Measurements from ENCODE around the gene OPCML. TPM values are rescaled to one million over a fixed set of nuclear protein-coding genes. Genes with fewer than 3 reads are reported as not detected.

Gene OPCML
- total and polyA plus RNA-seq, 2 donors, result 0.06 to 2.3 TPM

DNA sequence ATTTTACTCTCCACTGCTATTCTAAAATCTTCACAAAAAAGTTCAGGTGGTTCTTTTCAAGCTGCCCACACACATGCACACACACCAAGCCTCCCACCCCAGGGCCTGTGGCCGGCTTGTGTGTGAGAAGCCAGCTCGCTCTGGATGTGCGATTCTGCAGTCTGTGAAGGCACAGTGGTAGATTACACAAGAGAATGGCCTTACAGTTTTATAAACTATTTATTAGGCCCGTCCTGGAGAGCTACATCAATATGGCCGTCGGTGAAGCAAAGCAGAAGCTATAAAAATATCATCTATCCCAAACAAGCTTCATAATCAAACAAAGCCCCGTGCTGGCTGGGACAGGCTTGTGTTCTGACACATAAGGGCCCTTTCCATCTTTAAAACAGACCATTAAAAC is 240.5 kb downstream of the OPCML start:
- Histone ChIP-seq H3K36me3 (ENCODE audit: insufficient read depth) (no peaks in the 10 kb centered on the region), H3K4me1 (ENCODE audit: insufficient read depth) (no peaks in the 10 kb centered on the region), H3K27ac (ENCODE audit: low read depth) (no peak overlapping the region), H3K4me3 (ENCODE audit: low read depth, low read length) (no peak overlapping the region)
- 17% methylated on average over 7 of the region's 7 CpGs for WGBS
- no peak for DNase-seq (ENCODE audit: extremely low spot score)

GRCh38 chr11:133285359-133285758 is 246.9 kb downstream of the OPCML start:
- DNase-seq (ENCODE audit: extremely low spot score), result no peak
- WGBS, result 79% methylated on average over 6 of the region's 6 CpGs
- Histone ChIP-seq H3K4me1 (ENCODE audit: insufficient read depth) (no peaks in the 10 kb centered on the region), H3K36me3 (ENCODE audit: insufficient read depth) (no peaks in the 10 kb centered on the region), H3K27ac (ENCODE audit: low read depth) (no peak overlapping the region), H3K4me3 (ENCODE audit: low read depth, low read length) (no peak overlapping the region)

DNA sequence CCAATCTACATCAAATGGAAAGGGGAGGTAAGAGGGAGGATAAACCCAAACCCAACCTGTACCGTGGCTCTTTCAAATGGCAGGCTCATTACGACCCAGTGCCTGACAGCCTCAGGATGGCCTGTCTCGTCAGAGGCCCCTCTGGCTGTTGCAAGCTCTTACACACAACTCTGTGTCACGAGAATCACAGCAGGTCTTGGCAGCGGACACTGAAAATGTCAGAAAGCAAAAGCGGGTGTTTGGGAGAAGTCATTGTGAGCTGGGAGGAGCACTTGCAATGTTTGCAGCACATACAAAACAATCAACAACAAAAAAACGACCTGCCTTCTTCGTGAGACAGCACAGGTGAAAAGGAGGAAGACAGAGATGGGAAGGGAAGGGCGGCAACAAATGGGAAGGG is 248.1 kb downstream of the OPCML start:
- no peak overlapping the region for H3K4me3 ChIP-seq (ENCODE audit: low read depth, low read length)
- 74% methylated on average over 9 of the region's 9 CpGs for WGBS
- no peak for DNase-seq (ENCODE audit: extremely low spot score)
- H3K4me1 ChIP-seq (ENCODE audit: insufficient read depth), result no peaks in the 10 kb centered on the region
- H3K36me3 ChIP-seq (ENCODE audit: insufficient read depth), result no peaks in the 10 kb centered on the region
- no peak overlapping the region for H3K27ac ChIP-seq (ENCODE audit: low read depth)

DNA sequence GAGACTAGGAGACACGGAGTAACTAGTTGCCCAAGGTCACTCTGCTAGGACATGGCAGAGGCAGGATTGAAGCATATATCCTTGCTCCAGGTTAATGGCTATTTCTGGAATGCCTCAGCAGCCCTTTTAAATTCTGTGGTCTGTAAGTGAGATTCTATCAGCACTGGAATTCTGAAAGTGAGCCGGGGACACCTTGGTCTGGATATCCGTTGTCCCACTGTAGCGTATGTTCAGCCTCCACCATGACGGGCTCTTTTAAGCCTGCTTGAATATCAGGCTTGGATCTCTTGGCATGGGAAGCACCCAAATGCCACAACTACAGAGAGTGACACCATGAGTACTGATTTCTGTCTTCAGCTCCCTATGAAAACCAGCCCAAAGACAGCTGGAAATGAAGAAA is 254.4 kb downstream of the OPCML start:
- DNase-seq (ENCODE audit: extremely low spot score), result no peak
- no peak overlapping the region for H3K4me3 ChIP-seq (ENCODE audit: low read depth, low read length)
- WGBS, result 82% methylated on average over 5 of the region's 5 CpGs
- H3K27ac ChIP-seq (ENCODE audit: low read depth), result no peak overlapping the region
- H3K36me3 ChIP-seq (ENCODE audit: insufficient read depth), result no peaks in the 10 kb centered on the region
- H3K4me1 ChIP-seq (ENCODE audit: insufficient read depth), result no peaks in the 10 kb centered on the region

DNA sequence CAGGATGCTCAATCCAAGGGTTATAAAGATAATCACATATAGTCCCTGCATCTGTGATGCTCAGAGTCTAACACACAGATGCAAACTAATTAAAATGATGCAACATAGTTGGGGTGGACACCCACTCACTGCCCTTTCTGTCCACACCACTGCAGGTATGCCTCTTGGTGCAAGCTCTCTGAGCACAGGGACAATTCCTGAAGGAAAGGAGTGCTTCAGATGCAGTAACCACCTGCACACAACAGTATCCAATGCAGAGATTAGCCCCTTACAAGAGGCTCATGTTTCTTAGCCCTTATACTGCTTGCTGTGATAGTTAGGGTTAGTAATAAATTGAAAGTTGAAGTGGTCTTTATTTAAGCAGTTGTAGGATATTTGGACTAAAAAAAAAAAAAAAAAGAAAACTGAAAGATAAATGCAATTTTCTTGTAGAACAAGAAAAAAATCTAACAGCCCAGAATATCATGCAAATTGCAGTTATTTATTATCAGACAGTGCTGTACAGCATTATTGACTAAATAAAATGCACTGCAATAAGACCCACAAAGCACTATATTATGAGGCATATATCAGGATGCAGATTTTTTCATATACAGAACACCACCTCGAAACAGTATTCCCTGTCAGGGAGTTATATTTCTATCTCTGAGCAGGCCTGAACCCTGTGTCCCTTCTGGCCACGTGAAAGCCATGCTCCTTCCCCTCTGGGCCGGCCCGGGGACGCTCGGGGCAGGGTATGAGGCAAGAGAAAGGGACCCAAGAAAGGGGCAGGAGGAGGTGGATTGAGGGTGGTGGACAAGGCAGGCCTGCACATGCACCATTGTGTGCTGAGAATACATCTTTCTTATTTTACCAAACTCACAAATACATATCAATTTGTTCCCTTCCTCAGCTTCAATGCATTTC is 260.2 kb downstream of the OPCML start:
- 80% methylated on average over 6 of the region's 6 CpGs for WGBS
- no peak for DNase-seq (ENCODE audit: extremely low spot score)
- Histone ChIP-seq H3K36me3 (ENCODE audit: insufficient read depth) (no peaks in the 10 kb centered on the region), H3K27ac (ENCODE audit: low read depth) (no peak overlapping the region), H3K4me3 (ENCODE audit: low read depth, low read length) (no peak overlapping the region), H3K4me1 (ENCODE audit: insufficient read depth) (no peaks in the 10 kb centered on the region)

DNA sequence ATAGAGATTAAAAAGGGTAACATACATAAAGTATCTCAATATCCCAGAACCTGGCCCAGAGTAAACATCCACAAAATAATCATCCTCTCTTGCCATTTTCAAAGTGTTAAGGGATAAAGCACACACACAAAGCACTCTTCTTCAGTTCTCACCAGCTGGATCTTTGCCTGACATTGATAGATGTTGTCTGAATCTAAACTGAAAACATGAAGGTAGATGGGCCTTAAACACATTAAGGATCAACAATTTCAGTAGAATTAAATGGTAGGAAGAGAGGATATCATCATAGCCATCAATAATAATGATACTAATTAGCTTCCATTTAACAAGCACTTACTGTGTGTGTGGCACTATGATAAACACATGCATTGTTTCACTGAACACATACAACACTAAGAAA is 261.1 kb downstream of the OPCML start:
- DNase-seq (ENCODE audit: extremely low spot score), result no peak
- no peak overlapping the region for H3K27ac ChIP-seq (ENCODE audit: low read depth)
- no peak overlapping the region for H3K4me3 ChIP-seq (ENCODE audit: low read depth, low read length)
- no peaks in the 10 kb centered on the region for H3K36me3 ChIP-seq (ENCODE audit: insufficient read depth)
- H3K4me1 ChIP-seq (ENCODE audit: insufficient read depth), result no peaks in the 10 kb centered on the region

- WGBS, result 78% methylated on average over 2 of the region's 2 CpGs
- no peaks in the 10 kb centered on the region for H3K4me1 ChIP-seq (ENCODE audit: insufficient read depth)
- no peak overlapping the region for H3K27ac ChIP-seq (ENCODE audit: low read depth)
- H3K4me3 ChIP-seq (ENCODE audit: low read depth, low read length), result no peak overlapping the region
- H3K36me3 ChIP-seq (ENCODE audit: insufficient read depth), result no peaks in the 10 kb centered on the region
- no peak for DNase-seq (ENCODE audit: extremely low spot score)
These were observed 263.0 kb downstream of the OPCML start for GRCh38 chr11:133269267-133269666.

DNA sequence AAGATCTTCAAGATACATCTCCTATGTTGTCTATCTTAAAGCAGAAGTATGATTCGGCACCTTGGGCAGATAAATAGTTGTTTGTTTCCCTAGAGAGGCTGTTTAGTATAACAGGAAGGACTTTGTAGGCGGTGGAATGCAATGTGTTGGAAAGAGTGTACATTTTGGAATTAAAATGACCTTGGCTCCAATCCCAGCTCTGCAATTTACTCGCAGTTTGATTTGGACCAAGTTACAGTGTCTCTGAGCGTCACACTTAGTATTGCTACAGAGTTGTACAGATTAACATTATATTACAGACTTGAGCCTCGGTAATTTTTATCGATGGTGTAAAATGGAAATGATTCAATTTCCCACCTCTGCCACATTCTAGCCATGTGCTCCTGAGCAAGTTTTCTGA is 265.3 kb downstream of the OPCML start:
- Histone ChIP-seq H3K4me3 (ENCODE audit: low read depth, low read length) (no peak overlapping the region), H3K27ac (ENCODE audit: low read depth) (no peak overlapping the region), H3K36me3 (ENCODE audit: insufficient read depth) (no peaks in the 10 kb centered on the region), H3K4me1 (ENCODE audit: insufficient read depth) (no peaks in the 10 kb centered on the region)
- DNase-seq (ENCODE audit: extremely low spot score), result no peak
- 69% methylated on average over 6 of the region's 6 CpGs for WGBS

DNA sequence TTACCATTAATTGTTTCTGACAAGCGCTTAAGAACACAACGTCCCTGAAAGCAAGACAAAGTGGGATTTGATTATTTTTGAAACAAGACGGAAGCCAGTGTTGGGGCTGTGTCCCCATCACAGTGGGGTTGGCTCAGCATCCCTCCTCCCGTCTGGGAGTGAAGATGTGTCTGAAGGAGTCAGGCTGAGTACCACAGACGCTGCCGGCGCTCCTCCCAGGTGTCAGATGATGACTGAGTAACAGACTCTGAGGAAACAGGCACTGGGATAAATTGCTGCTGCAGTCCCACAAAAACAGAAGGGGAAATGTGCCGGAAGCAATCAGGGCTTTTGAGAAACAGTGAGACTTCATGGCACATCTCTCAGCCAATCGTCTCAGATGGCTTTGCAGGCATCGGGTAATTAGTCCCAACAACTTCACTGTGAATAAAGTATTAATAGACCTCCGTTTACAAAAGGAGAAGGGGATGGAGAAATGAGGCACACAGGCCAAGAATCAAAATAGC is 266.7 kb downstream of the OPCML start:
- no peaks in the 10 kb centered on the region for H3K36me3 ChIP-seq (ENCODE audit: insufficient read depth)
- no peak overlapping the region for H3K27ac ChIP-seq (ENCODE audit: low read depth)
- H3K4me3 ChIP-seq (ENCODE audit: low read depth, low read length), result no peak overlapping the region
- H3K4me1 ChIP-seq (ENCODE audit: insufficient read depth), result no peaks in the 10 kb centered on the region
- 59% methylated on average over 11 of the region's 11 CpGs for WGBS
- no peak for DNase-seq (ENCODE audit: extremely low spot score)

GRCh38 chr11:133263332-133263731 is 269.0 kb downstream of the OPCML start:
- Histone ChIP-seq H3K4me3 (ENCODE audit: low read depth, low read length) (no peak overlapping the region), H3K4me1 (ENCODE audit: insufficient read depth) (no peaks in the 10 kb centered on the region)
- WGBS, result 76% methylated on average over 2 of the region's 2 CpGs

GRCh38 chr11:133258751-133259150 is 273.6 kb downstream of the OPCML start:
- 78% methylated on average over 2 of the region's 2 CpGs for WGBS
- H3K36me3 ChIP-seq (ENCODE audit: insufficient read depth), result no peaks in the 10 kb centered on the region
- no peak overlapping the region for H3K4me3 ChIP-seq (ENCODE audit: low read depth, low read length)
- H3K4me1 ChIP-seq (ENCODE audit: insufficient read depth), result no peaks in the 10 kb centered on the region
- DNase-seq (ENCODE audit: extremely low spot score), result no peak
- no peak overlapping the region for H3K27ac ChIP-seq (ENCODE audit: low read depth)

More at GRCh38 chr11:133263332-133263731, 269.0 kb downstream of the OPCML start:
- DNase-seq (ENCODE audit: extremely low spot score), result no peak
- Histone ChIP-seq H3K36me3 (ENCODE audit: insufficient read depth) (no peaks in the 10 kb centered on the region), H3K27ac (ENCODE audit: low read depth) (no peak overlapping the region)

- no peaks in the 10 kb centered on the region for H3K36me3 ChIP-seq (ENCODE audit: insufficient read depth)
- no peak overlapping the region for H3K27ac ChIP-seq (ENCODE audit: low read depth)
- 74% methylated on average over 3 of the region's 3 CpGs for WGBS
- no peak for DNase-seq (ENCODE audit: extremely low spot score)
- no peaks in the 10 kb centered on the region for H3K4me1 ChIP-seq (ENCODE audit: insufficient read depth)
- no peak overlapping the region for H3K4me3 ChIP-seq (ENCODE audit: low read depth, low read length)
These were observed 277.7 kb downstream of the OPCML start for GRCh38 chr11:133254601-133255000.

DNA sequence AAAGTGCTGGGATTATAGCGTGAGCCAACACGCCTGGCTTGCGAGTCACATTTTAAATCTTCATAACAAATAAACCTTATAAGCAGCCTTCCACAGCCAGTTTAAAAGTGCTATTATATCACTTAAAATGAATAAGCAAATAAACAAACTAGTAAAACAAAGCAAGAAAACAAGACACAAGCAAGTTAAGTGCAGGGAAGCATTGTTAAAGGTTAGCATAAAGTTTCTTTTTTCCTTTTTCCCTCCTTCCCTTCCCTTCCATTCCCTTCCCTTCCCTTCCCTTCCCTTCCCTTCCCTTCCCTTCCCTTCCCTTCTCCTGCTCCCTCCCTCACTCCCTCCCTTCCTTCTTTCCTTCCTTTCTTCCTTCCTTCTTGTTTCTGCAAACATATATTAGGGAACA is 278.7 kb downstream of the OPCML start:
- Histone ChIP-seq H3K4me1 (ENCODE audit: insufficient read depth) (no peaks in the 10 kb centered on the region), H3K27ac (ENCODE audit: low read depth) (no peak overlapping the region), H3K36me3 (ENCODE audit: insufficient read depth) (no peaks in the 10 kb centered on the region), H3K4me3 (ENCODE audit: low read depth, low read length) (no peak overlapping the region)
- no peak for DNase-seq (ENCODE audit: extremely low spot score)
- 69% methylated on average over 3 of the region's 3 CpGs for WGBS

- Histone ChIP-seq H3K36me3 (ENCODE audit: insufficient read depth) (no peaks in the 10 kb centered on the region), H3K27ac (ENCODE audit: low read depth) (no peak overlapping the region), H3K4me1 (ENCODE audit: insufficient read depth) (no peaks in the 10 kb centered on the region), H3K4me3 (ENCODE audit: low read depth, low read length) (no peak overlapping the region)
- no peak for DNase-seq (ENCODE audit: extremely low spot score)
- 72% methylated on average over 3 of the region's 3 CpGs for WGBS
These were observed 280.5 kb downstream of the OPCML start for GRCh38 chr11:133251841-133252240.
